ENCODE data around the gene ZNF419.

Gene ZNF419

GRCh38 chr19:57527136-57527881, 39.8 kb downstream of the ZNF419 start, which contains the start of gene ZNF549:
Gene ZNF549, plus strand, starts transcription at chr19:57527356. Its CDS starts 218 bp downstream, at chr19:57527574.
- in situ Hi-C loops (cut with MboI; ENCODE audit: low sequenced_read_pairs), result no loop called here

- in situ Hi-C loops (cut with MboI; ENCODE audit: low sequenced_read_pairs), result no loop called here
Observed at GRCh38 chr19:57537953-57538547, 50.5 kb downstream of the ZNF419 start.

All from HL-60/S4 (cell line).